DND-41 (cell line): ENCODE data around the gene PDS5B.
A peak's percentile ranks its signal among the peaks of the same experiment; 100 is the strongest.

Source experiments
- ATAC-seq: fragments of 200-7000 bp; cut with Tn5 transposase; 3 replicates; pipeline ENCODE4 v1.9.1; 2021; ENCODE audit warnings: low read depth; ENCODE audit not compliant: insufficient read depth
- DNase-seq: peaks from one replicate; pipeline ENCODE4 v3.0.0-alpha.2; 2020
- H2AFZ ChIP-seq: 2 replicates; pipeline ENCODE4 v1.6.0; 2012; ENCODE audit warnings: low read depth, low read length
- H3K27ac ChIP-seq: 2 replicates; pipeline ENCODE4 v1.5.1; 2012; ENCODE audit warnings: low read length, inconsistent platforms
- H3K27me3 ChIP-seq: fragments of 200-600 bp; sonication (generic); 2 replicates; pipeline ENCODE4 v1.6.0; 2012; ENCODE audit warnings: low read length, mild to moderate bottlenecking, inconsistent platforms; ENCODE audit not compliant: insufficient read depth, poor library complexity
- H3K36me3 ChIP-seq: 2 replicates; pipeline ENCODE4 v1.5.1; 2012; ENCODE audit warnings: low read length, inconsistent platforms; ENCODE audit not compliant: insufficient read depth
- H3K4me1 ChIP-seq: 2 replicates; pipeline ENCODE4 v1.5.1; 2012; ENCODE audit warnings: mild to moderate bottlenecking, low read length; ENCODE audit not compliant: insufficient read depth
- H3K4me2 ChIP-seq: 2 replicates; pipeline ENCODE4 v1.6.0; 2012; ENCODE audit warnings: mild to moderate bottlenecking, moderate library complexity, low read length, inconsistent platforms; ENCODE audit not compliant: insufficient read depth
- H3K4me3 ChIP-seq, 2 experiments: fragments of 200-600 bp in 1 of 2; shearing (Covaris generic) in 1 of 2; 2 replicates each; pipeline ENCODE4 v1.5.1; 2012 to 2016; ENCODE audit warnings: inconsistent platforms in 2 of 2, low read length in 2 of 2, mild to moderate bottlenecking in 2 of 2, low read depth in 1 of 2, moderate library complexity in 1 of 2
- H3K79me2 ChIP-seq: 2 replicates; pipeline ENCODE4 v1.6.0; 2012; ENCODE audit warnings: low read length, inconsistent platforms; ENCODE audit not compliant: insufficient read depth
- H3K9ac ChIP-seq: 2 replicates; pipeline ENCODE4 v1.6.0; 2012; ENCODE audit warnings: low read depth, mild to moderate bottlenecking, inconsistent platforms, low read length, moderate library complexity
- H3K9me3 ChIP-seq: 2 replicates; pipeline ENCODE4 v1.5.1; 2012; ENCODE audit warnings: low read length, moderate library complexity, mild to moderate bottlenecking, inconsistent platforms; ENCODE audit not compliant: insufficient read depth, severe bottlenecking
- H4K20me1 ChIP-seq: 2 replicates; pipeline ENCODE4 v1.6.0; 2012; ENCODE audit warnings: low read length; ENCODE audit not compliant: insufficient read depth
- EZH2 ChIP-seq: IDR thresholded peaks from 3 replicates; pipeline ENCODE4 v1.6.1; 2012; ENCODE audit warnings: borderline replicate concordance, low read depth, mild to moderate bottlenecking, moderate library complexity, low read length, inconsistent platforms; ENCODE audit not compliant: severe bottlenecking
- TF ChIP-seq, protein P1 (sequence below): IDR thresholded peaks from 2 replicates; pipeline ENCODE4 v1.5.1; 2012; ENCODE audit warnings: borderline replicate concordance, low read length, moderate library complexity, mild to moderate bottlenecking; ENCODE audit not compliant: poor library complexity, severe bottlenecking; ENCODE audit errors: extremely low read depth

Gene PDS5B

DNA sequence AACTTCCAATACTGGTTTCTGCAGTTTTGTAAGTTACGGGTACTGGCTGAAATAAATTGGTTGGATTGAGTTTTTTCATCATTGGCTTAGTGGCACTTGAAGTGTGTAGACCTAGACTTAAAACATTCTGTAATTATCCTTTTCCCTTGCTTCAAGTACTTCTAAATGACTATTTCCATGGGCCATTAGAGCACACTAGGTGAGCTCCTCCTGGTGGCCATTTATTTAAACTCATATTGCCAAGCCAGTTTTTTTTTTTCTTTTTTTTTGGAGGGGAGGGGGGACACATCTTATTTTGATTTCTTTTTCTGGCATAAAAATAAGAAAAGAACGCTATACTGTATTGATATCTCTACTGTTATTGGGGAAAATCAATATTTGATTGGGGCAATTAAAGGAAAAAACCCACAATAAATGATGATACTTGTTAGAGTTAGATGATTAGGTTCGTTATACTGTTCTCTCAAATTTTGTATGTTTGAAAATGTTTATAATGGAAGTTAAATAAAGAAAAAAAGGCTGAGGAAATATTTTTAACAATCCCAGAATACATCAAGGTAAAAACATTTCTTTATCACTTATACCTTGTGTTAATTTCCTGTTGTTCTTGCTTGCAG lies 82.9 kb downstream of the PDS5B start:
- Histone ChIP-seq H3K4me2 (no peak overlapping the region), H3K4me3 (no peak overlapping the region), H3K36me3 (peaks cover 53% of the 10 kb centered on the region), H2AFZ (no peak overlapping the region), H3K4me1 (no peaks in the 10 kb centered on the region), H3K9ac (no peak overlapping the region), H3K27me3 (no peaks in the 10 kb centered on the region), H3K27ac (no peak overlapping the region), H4K20me1 (peaks cover 2% of the 10 kb centered on the region; the same call in 1 of the 2 replicates), H3K79me2 (0 out of 2 replicates have a peak, but pooled peaks cover 9% of the 10 kb centered on the region), H3K9me3 (no peaks in the 10 kb centered on the region)
- DNase-seq (peak; percentile 37), ATAC-seq (peak; percentile 78)
- no peak for TF ChIP-seq EZH2
- TF ChIP-seq, protein P1, sequence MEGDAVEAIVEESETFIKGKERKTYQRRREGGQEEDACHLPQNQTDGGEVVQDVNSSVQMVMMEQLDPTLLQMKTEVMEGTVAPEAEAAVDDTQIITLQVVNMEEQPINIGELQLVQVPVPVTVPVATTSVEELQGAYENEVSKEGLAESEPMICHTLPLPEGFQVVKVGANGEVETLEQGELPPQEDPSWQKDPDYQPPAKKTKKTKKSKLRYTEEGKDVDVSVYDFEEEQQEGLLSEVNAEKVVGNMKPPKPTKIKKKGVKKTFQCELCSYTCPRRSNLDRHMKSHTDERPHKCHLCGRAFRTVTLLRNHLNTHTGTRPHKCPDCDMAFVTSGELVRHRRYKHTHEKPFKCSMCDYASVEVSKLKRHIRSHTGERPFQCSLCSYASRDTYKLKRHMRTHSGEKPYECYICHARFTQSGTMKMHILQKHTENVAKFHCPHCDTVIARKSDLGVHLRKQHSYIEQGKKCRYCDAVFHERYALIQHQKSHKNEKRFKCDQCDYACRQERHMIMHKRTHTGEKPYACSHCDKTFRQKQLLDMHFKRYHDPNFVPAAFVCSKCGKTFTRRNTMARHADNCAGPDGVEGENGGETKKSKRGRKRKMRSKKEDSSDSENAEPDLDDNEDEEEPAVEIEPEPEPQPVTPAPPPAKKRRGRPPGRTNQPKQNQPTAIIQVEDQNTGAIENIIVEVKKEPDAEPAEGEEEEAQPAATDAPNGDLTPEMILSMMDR: peak; percentile 66

DNA sequence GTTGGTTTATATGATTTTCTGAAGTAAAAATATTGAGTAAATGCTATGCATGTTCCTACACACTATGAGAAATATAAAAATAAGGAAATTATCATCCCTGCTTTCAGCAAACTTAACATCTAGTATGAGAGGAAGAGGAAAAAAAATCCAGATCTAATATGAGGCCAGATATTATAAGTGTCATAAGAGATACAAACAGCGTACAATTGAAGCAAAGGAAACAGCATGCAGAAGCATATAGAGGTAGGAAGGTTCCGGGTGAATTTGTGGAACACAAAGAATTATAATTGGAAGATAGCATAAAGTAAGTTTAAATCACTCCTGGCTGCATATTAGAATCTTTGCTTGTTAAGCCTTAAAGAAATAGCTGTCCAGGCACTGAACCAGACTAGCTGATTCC lies 88.3 kb downstream of the PDS5B start:
- no peak overlapping the region for H2AFZ ChIP-seq

DNA sequence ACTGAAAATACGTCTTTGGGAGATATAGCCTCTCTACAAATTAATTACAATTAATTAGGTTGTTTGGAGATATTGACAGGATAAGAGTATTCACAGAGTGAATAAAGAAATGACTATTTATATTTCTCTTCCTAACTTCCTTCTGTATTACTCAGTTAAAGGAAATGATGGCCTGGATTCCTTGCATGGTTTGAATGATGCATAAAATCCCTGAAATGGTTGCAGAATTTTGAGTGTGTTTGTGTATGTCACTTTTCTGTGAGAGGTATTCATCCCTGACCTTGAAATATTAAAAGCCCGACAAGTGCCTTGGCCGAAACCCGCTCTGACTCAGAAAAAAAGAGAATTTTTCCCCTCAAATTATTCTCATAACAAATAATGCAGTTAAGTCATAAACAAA lies 90.0 kb downstream of the PDS5B start:
- H3K4me3 ChIP-seq: no peak overlapping the region
- no peaks in the 10 kb centered on the region for H3K27me3 ChIP-seq
- H3K36me3 ChIP-seq: peaks cover 78% of the 10 kb centered on the region
- no peaks in the 10 kb centered on the region for H4K20me1 ChIP-seq
- H3K4me1 ChIP-seq: no peaks in the 10 kb centered on the region
- DNase-seq (no peak), ATAC-seq (no peak)
- H3K4me2 ChIP-seq: no peak overlapping the region
- TF ChIP-seq EZH2: no peak
- TF ChIP-seq, protein P1: no peak
- H3K27ac ChIP-seq: no peak overlapping the region
- H3K79me2 ChIP-seq: 0 out of 2 replicates have a peak, but pooled peaks cover 2% of the 10 kb centered on the region
- no peak overlapping the region for H3K9ac ChIP-seq
- no peak overlapping the region for H2AFZ ChIP-seq
- no peaks in the 10 kb centered on the region for H3K9me3 ChIP-seq

More for the DNA sequence above, 88.3 kb downstream of the PDS5B start:
- Histone ChIP-seq H3K4me3 (no peak overlapping the region), H3K36me3 (peaks cover 76% of the 10 kb centered on the region), H3K79me2 (no peaks in the 10 kb centered on the region), H3K27me3 (no peaks in the 10 kb centered on the region), H3K9ac (no peak overlapping the region), H4K20me1 (no peaks in the 10 kb centered on the region), H3K9me3 (no peaks in the 10 kb centered on the region), H3K27ac (no peak overlapping the region), H3K4me2 (no peak overlapping the region), H3K4me1 (no peaks in the 10 kb centered on the region)
- ATAC-seq: no peak
- DNase-seq: no peak
- TF ChIP-seq EZH2: no peak
- TF ChIP-seq, protein P1: no peak

DNA sequence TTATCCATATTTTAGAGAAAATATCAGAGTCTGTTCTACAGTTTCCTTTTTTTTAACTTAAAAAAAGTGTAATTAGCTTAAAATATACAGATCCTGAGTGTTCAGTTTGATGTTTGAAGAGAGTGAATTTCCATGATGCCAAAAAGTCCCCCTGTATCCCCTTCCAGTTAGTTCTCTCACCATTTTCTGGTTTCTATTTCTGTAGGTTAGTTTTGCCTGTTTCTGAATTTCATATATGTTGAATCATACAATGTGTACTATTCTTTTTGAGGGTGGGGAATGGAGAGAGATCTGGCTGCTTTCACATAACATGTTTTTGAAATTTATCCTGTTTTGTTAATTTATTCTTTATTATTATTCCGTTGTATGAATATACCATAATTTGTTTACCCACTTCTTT lies 95.9 kb downstream of the PDS5B start:
- H3K4me3 ChIP-seq: no peak overlapping the region
- ATAC-seq: no peak
- peaks cover 4% of the 10 kb centered on the region; the same call in 1 of the 2 replicates for H3K79me2 ChIP-seq
- no peaks in the 10 kb centered on the region for H4K20me1 ChIP-seq
- H3K4me1 ChIP-seq: no peaks in the 10 kb centered on the region
- DNase-seq: no peak
- no peak overlapping the region for H3K27ac ChIP-seq
- H3K4me2 ChIP-seq: no peak overlapping the region
- H3K9me3 ChIP-seq: no peaks in the 10 kb centered on the region
- TF ChIP-seq EZH2: no peak
- TF ChIP-seq, protein P1: no peak
- H3K9ac ChIP-seq: no peak overlapping the region
- H3K36me3 ChIP-seq: peaks cover 72% of the 10 kb centered on the region
- no peaks in the 10 kb centered on the region for H3K27me3 ChIP-seq
- H2AFZ ChIP-seq: no peak overlapping the region
